IPS DF 4.7 (cell line): ENCODE data around the gene ITGB5.
"Not testable (repeated sequence)": the region's sequence is repeated elsewhere in the genome, so short reads cannot be mapped to it uniquely, and the experiment has no call there.

Source experiments
- DNase-seq: peaks from one replicate; pipeline ENCODE4 v3.0.0-alpha.2; 2013; ENCODE audit warnings: low spot score; ENCODE audit errors: extremely low read depth

Gene ITGB5

GRCh38 chr3:124758851-124759635 is 128.1 kb downstream of the ITGB5 start:
- DNase-seq, result no peak

GRCh38 chr3:124757926-124758325 is 129.2 kb downstream of the ITGB5 start:
- not testable (repeated sequence) for DNase-seq

GRCh38 chr3:124752051-124752450 is 135.1 kb downstream of the ITGB5 start:
- DNase-seq, result no peak

GRCh38 chr3:124751501-124751900 is 135.7 kb downstream of the ITGB5 start:
- DNase-seq, result no peak

GRCh38 chr3:124749877-124750276 is 137.3 kb downstream of the ITGB5 start:
- not testable (repeated sequence) for DNase-seq

GRCh38 chr3:124748560-124749198 is 138.5 kb downstream of the ITGB5 start:
- DNase-seq, result no peak

- DNase-seq, result no peak
These were observed 139.8 kb downstream of the ITGB5 start for GRCh38 chr3:124747111-124747981.

- DNase-seq, result no peak
These were observed 141.4 kb downstream of the ITGB5 start for GRCh38 chr3:124745756-124746155.

- no peak for DNase-seq
These were observed 146.1 kb downstream of the ITGB5 start for GRCh38 chr3:124741027-124741426.

GRCh38 chr3:124731760-124732159 is 155.4 kb downstream of the ITGB5 start:
- DNase-seq, result no peak

- no peak for DNase-seq
These were observed 156.2 kb downstream of the ITGB5 start for GRCh38 chr3:124730941-124731297.

GRCh38 chr3:124730129-124730940 is 156.8 kb downstream of the ITGB5 start, which contains the start of gene UMPS:
TSS of gene UMPS (plus strand) at chr3:124730452. CDS start at chr3:124730472, 20 bp downstream.
- DNase-seq, result peak; percentile 44

- DNase-seq, result no peak
These were observed 164.6 kb downstream of the ITGB5 start for GRCh38 chr3:124722589-124722988.

- no peak for DNase-seq
These were observed 172.8 kb downstream of the ITGB5 start for GRCh38 chr3:124714223-124714853.
